SHP77 treated with DMSO at 0.1 percent for 48 hours (cell line): ENCODE data around the gene MYL7.
"Not testable (repeated sequence)": the region's sequence is repeated elsewhere in the genome, so short reads cannot be mapped to it uniquely, and the experiment has no call there.

Source experiments
- DNase-seq: peaks from one replicate; lab custom pipeline; 2025; lab: John Stamatoyannopoulos, UW

The MYL7 gene

DNA sequence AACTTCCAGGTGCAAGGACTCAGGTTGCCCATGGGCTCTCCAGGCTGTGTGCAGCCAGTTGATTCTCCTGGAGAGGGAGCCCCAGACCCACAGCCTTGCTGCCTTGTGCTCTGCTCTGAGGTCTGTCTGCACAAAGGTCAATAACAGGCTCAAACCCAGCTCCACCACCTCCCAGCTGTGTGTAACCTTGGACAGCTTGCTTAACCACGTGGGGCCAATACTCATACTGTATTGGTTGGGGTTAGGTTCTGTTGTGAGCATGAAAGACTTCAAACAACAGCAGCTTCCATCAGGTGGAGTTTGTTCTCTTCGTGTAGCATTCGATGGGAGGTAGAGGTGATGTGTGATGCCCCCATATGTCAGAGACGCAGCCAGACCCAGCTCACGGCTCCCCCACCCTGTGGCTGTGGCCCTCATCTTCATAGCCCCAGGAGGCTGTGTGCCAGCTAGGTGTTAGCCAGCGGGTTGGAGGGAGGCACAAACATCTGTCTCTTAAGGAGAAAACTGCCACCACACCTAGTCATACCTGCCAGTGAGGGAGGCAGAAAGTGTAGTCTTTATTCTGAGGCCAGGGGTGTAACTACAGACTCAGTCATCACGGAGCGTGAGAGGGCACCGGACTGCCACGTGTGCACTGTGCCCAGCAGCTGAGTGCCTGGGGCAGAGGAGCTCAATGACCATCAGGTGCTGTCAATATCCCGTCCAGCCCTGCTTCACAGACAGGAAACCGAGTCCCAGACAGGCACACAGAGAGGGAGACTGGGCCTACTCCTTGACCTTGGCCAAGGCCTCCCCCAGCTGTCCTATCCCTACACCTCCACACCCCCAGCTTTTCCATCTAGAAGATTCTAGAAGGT is 9.7 kb downstream of the MYL7 start:
- DNase-seq: peak; percentile 23

- DNase-seq: no peak
Measured at GRCh38 chr7:44128721-44129582, 12.2 kb downstream of the MYL7 start.

DNA sequence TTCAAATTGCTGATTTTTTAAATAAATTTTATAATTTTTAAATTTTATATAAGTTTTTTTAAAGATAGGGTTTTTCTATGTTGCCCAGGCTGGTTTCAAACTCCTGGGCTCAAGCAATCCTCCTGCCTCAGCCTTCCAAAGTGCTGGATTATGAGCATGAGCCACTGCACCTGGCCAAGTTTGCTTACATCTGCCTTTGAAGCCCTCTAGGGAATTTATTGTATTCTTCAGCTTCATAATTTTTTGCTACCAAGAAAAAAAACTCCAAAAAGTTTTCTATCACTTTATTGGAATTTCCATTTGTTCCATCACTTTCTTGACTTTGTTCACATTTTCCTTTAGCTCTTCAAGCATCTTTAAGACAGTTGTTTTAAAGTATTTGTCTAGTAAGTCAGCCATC is 14.0 kb downstream of the MYL7 start:
- DNase-seq: no peak

DNA sequence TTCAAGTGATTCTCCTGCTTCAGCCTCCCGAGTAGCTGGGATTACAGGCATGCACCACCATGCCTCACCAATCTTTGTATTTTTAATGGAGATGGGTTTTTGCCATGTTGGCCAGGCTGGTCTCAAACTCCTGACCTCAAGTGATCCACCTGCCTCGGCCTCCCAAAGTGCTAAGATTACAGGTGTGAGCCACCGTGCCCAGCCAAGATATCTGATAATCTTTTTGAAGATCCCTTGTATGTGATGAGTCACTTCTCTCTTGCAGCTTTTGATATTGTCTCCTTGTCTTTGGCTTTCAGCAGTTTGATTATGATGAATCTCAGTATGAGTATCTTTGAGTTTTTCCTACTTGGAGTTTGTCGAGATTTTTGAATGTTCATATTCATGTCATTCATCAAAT is 14.6 kb downstream of the MYL7 start:
- DNase-seq: not testable (repeated sequence)

DNA sequence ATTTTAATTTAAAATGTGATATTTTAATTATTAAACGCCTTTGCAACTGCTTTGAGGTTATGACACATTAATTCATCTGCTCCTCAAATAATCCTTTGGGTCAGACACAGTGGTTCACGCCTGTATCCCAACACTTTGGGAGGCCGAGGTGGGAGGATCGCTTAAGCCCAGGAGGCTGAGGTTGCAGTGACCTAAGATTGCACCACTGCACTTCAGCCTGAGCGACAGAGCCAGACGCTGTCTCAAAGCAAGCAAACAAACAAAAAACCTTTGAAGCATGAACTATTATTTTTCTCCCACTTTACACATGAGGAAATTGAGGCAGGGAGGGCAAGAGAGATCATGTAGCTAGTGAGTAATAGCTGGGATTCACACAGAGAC is 16.3 kb downstream of the MYL7 start:
- DNase-seq: no peak

- peak; percentile 95 for DNase-seq
Measured at GRCh38 chr7:44123190-44124003, 17.7 kb downstream of the MYL7 start, which contains the start of gene POLD2. TSS of gene POLD2 (minus strand) at chr7:44123548. CDS start at chr7:44122053, 1,495 bp downstream.

DNA sequence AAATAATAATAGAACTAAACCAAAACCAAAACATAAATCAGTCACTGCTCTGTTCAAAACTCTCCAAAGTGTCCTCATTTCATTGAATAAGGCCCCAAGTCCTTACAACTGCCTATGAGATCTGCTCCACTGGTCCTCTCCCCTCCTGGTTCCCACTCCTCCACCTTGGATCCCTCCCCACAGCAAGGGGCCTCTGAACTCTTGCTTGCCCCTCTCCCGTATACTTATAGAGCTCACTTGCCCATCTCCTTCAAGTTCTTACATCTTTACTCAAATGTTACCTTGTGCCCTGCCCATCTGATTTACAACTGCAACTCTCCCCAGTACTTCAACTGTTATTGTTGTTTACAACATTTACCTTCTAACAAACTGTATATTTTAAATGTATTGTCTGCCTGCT is 18.6 kb downstream of the MYL7 start:
- no peak for DNase-seq

DNA sequence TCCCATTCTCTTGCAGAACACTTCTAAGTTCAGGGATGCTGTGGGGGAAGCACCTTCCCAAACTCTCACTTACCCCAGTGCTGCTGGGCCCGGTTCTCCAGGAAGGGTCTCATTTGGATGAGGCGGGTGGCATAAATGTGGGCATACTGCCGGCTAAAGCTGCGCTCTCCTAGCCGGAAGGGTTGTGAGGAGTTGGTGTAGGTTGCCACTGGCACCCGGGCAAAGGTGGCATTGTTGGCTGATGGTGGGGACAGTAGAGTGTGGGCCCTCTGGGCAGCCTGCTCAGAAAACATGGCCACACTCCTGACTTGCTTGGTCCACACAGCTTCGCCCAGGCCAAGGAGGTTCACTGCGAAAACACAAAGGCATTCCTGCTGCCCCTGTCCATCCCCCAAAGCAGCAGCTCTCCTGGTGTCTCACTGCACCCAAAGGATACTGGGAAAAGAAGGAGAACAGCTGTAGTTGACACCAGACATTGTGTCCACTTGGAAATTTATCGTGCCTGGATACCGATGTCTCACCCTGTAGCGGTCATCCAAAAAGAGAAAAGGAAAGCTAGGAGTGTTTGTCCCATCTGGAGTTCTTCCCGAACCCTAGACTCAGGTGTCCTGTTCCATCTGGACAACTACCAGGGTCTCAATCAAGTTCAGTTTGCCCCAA is 19.2 kb downstream of the MYL7 start:
- DNase-seq: no peak

- no peak for DNase-seq
Measured at GRCh38 chr7:44120395-44120794, 20.7 kb downstream of the MYL7 start.

GRCh38 chr7:44119829-44120380 is 21.2 kb downstream of the MYL7 start:
- DNase-seq: no peak

DNA sequence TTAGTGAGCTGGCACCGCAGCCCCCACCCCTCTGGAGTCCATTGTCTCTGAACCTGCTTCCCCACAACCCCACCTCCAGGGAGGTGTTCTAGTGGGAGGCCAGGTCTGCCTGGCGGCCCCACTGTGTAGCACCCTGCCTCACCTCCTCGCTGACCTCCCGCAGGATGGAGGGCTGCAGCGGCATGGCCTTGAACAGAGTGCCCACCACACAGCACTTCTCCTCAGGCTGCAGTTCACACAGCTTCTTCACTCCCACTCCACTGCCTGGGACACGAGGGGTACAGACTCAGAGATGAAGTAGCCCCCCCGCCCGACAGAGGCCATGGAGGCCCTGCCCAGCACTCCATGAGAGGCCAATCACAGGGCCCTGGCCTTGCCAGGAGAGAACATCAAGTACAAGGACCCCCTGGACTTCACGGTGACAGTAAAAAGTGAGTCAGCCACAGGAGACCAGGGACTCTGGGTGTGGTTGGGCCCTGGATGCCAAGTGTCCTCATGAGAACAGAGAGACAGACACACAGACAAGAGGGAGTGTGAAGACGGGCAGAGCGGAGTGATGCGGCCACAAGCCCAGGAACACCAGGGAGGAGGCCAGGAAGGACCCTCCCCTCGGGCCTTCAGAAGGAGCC is 23.2 kb downstream of the MYL7 start:
- no peak for DNase-seq

DNA sequence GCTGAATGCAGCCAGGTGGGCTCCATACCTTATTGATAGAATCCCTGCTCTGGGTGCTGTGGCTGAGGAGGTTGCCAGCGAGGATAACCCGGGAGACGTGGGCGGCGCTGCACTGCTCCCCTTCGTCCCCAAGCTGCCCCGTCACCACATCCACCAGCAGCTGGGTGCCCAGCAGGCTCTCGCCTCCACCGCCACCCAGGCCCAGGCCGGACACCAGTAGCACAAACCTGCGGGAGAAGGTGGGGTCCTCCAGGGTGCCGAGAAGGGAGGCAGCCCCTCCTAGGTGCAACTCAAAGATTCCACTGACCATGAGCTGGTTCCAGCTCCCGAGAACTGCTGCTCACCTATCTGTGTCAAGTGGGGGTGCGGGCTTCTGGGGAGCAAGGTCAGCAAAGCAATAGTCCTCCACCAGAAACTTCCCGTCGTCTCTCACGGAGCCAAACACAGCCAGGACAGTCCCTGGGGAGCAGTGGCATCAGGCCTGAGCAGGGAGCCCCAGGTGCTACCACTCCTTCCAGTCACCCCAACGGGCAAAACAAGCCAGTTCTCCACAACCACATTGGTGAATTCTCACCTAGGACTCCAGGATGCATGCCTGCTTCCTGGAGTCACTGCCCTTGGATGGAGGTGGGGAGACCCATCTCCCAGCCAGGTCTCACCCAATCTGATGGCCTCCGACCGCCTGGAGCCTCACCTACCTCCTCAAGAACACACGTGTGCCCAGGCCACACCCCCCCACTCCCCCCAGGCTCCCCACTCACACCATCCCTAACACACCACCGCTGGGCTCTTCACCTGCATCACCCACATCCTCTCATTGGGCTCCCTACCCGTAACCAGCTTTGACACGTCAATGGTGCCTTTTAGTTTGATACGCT is 24.1 kb downstream of the MYL7 start:
- no peak for DNase-seq

DNA sequence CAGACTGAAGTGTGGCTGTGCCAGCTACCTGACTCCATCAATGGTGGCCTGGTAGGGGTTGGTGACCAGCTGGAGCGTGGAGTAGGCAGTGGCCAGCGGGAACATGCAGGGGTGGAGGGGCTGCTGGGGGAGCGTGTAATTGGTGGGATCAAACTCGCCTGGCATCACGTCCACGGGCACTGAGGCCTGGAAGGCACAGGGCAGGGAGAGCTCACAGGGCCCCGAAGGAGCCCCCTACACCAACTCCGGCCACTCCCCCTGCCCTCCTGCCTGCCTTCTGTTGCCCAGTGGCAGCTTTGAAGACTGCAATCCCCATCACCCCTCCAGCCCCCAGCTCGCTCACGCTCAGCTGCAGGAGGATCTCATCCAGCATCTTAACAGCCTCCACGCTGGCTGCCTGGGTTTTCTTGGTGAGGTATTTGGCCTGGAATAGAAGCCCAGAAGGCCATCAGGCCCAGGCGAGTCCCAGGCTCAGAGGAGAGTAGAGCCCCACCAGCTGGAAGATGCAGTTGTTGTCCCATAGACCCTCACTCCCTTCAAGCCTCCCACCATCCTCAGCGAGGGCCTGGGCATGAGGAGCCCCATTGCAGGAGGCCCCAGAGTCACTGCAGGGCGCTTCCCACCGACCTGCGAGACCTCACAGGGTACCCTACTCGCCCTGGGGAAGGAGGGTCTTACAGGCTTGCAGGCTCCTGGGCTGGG is 24.9 kb downstream of the MYL7 start:
- DNase-seq: no peak

DNA sequence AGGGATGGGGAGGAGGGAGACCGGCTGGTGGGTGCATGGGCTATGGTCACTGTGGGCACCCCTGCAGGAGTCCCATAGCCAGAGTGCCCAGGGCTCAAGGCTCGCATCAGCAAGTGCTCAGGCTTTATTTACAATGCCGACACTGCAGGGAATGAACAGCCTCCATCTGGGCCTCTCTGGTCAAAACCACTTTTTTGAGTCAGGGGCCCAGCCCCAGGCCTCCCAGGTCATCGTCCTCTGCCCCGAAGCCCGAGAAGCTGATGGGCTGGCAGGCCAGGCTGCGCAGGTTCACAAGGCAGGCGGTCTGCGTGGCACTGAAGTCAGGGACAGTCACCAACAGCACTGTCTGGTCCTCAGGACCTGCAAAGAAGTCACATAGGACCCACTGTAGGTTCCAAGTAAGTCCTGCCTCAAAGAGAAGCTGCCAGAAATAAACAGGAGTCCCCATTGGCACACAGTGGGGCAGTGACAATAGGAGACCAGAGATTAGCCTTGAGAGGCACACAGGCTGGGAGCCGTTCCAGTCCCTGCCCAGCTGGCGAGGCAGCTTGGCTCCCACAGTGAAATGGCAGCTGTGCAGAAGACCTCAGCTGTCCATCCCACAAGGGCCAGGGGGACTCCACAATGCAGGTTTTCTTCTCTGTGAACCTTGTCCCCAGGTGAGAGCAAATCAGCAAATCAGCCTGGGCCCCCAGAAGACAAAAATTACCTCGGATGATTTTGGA is 26.4 kb downstream of the MYL7 start:
- DNase-seq: no peak

- no peak for DNase-seq
Measured at GRCh38 chr7:44113764-44114354, 27.3 kb downstream of the MYL7 start.

DNA sequence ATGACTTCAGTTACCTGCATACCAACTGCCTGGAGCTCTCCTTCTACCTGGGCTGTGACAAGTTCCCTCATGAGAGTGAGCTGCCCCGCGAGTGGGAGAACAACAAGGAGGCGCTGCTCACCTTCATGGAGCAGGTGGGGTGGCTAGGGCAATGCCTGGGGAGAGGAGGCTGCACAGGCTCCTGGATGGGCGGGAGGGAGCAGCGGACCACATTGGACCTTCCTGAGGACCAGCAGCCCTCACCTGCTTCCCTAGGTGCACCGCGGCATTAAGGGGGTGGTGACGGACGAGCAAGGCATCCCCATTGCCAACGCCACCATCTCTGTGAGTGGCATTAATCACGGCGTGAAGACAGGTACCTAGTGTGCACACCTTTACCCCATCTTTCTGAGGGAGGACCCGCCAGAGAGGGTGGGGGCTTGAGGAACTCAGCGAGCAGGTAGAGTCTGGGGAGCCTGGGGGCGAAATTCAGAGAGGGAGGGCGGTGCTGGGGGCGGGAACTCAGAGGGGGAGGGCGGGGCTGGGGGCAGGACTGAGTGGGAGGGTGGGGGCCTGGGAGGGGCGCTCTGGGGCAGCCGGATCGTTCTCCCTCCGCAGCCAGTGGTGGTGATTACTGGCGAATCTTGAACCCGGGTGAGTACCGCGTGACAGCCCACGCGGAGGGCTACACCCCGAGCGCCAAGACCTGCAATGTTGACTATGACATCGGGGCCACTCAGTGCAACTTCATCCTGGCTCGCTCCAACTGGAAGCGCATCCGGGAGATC is 28.0 kb downstream of the MYL7 start:
- no peak for DNase-seq

DNA sequence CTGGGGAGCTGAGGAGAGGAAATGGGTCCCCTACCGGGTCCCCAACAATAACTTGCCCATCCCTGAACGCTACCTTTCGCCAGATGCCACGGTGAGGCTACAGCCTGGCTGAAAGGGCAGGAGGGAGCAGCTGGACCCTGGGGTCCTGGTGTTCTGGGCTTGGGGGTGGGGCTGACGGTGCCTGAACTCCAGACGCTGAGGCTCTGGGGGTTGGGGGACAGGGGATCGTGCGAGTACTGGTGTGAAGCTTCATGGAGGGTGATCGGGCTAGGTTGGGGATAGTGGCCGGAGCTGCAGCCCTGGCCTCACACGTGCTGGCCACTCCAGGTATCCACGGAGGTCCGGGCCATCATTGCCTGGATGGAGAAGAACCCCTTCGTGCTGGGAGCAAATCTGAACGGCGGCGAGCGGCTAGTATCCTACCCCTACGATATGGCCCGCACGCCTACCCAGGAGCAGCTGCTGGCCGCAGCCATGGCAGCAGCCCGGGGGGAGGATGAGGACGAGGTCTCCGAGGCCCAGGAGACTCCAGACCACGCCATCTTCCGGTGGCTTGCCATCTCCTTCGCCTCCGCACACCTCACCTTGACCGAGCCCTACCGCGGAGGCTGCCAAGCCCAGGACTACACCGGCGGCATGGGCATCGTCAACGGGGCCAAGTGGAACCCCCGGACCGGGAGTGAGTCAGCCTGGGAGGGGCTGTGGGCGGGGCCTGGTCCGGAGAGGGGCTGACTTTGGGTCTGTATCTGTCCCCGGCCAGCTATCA is 28.7 kb downstream of the MYL7 start:
- DNase-seq: peak; percentile 35
